ENCODE measurements around the gene PCDH9. TPM values are rescaled to one million over a fixed set of nuclear protein-coding genes. Genes with fewer than 3 reads are reported as not detected.

Gene PCDH9
- total and polyA plus RNA-seq, 2 experiments from 2014 or later, result 0.31 to 0.52 TPM

- Histone ChIP-seq H3K4me1 (ENCODE audit: insufficient read depth) (no peaks in the 10 kb centered on the region; the same call in 1 of the 2 replicates), H3F3A (replicated peaks; ENCODE audit: low read depth) (no peaks in the 10 kb centered on the region), H3K79me2 (replicated peaks; ENCODE audit: insufficient read depth) (no peaks in the 10 kb centered on the region), H4K20me1 (replicated peaks; ENCODE audit: insufficient read depth) (no peaks in the 10 kb centered on the region), H3K27me3 (ENCODE audit: insufficient read depth) (no peaks in the 10 kb centered on the region), H3K4me3 (no peak overlapping the region), H3K27ac (ENCODE audit: low read depth) (no peak overlapping the region), H2AFZ (no peak overlapping the region), H3K4me2 (no peak overlapping the region), H3K9me2 (ENCODE audit: insufficient read depth) (no peaks in the 10 kb centered on the region), H3K36me3 (ENCODE audit: insufficient read depth) (no peaks in the 10 kb centered on the region)
- no peaks in the 10 kb centered on the region for H3K9me3 Mint-ChIP-seq
- H3K27me3 Mint-ChIP-seq (ENCODE audit: insufficient read depth, low read depth, poor library complexity), result no peaks in the 10 kb centered on the region
- H3K27ac Mint-ChIP-seq, result no peak overlapping the region
- ATAC-seq, result no peak
- no peak overlapping the region for H3K4me3 Mint-ChIP-seq
- no peaks in the 10 kb centered on the region for H3K36me3 Mint-ChIP-seq (ENCODE audit: low read depth)
- no peak for TF ChIP-seq ZNF462 (CRISPR knock-in tag; IDR thresholded peaks at IDR 0.05)
- TF ChIP-seq, protein P1, sequence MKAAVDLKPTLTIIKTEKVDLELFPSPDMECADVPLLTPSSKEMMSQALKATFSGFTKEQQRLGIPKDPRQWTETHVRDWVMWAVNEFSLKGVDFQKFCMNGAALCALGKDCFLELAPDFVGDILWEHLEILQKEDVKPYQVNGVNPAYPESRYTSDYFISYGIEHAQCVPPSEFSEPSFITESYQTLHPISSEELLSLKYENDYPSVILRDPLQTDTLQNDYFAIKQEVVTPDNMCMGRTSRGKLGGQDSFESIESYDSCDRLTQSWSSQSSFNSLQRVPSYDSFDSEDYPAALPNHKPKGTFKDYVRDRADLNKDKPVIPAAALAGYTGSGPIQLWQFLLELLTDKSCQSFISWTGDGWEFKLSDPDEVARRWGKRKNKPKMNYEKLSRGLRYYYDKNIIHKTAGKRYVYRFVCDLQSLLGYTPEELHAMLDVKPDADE (IDR thresholded peaks at IDR 0.05), result no peak
- no peak for TF ChIP-seq EZH2 (IDR thresholded peaks at IDR 0.05; ENCODE audit: low read depth, unreplicated experiment)
- TF ChIP-seq EZH2phosphoT487 (IDR thresholded peaks at IDR 0.05; ENCODE audit: unreplicated experiment), result no peak
- TF ChIP-seq NANOG (IDR thresholded peaks at IDR 0.05; ENCODE audit: borderline replicate concordance), result no peak
- no peak for TF ChIP-seq CTCF (conservative IDR thresholded peaks at IDR 0.05; ENCODE audit: low read depth in 2 of 2)
- no peak for TF ChIP-seq POLR2AphosphoS5 (IDR thresholded peaks at IDR 0.05; ENCODE audit: low read depth)
- TF ChIP-seq, protein P2, sequence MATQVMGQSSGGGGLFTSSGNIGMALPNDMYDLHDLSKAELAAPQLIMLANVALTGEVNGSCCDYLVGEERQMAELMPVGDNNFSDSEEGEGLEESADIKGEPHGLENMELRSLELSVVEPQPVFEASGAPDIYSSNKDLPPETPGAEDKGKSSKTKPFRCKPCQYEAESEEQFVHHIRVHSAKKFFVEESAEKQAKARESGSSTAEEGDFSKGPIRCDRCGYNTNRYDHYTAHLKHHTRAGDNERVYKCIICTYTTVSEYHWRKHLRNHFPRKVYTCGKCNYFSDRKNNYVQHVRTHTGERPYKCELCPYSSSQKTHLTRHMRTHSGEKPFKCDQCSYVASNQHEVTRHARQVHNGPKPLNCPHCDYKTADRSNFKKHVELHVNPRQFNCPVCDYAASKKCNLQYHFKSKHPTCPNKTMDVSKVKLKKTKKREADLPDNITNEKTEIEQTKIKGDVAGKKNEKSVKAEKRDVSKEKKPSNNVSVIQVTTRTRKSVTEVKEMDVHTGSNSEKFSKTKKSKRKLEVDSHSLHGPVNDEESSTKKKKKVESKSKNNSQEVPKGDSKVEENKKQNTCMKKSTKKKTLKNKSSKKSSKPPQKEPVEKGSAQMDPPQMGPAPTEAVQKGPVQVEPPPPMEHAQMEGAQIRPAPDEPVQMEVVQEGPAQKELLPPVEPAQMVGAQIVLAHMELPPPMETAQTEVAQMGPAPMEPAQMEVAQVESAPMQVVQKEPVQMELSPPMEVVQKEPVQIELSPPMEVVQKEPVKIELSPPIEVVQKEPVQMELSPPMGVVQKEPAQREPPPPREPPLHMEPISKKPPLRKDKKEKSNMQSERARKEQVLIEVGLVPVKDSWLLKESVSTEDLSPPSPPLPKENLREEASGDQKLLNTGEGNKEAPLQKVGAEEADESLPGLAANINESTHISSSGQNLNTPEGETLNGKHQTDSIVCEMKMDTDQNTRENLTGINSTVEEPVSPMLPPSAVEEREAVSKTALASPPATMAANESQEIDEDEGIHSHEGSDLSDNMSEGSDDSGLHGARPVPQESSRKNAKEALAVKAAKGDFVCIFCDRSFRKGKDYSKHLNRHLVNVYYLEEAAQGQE (IDR thresholded peaks at IDR 0.05; ENCODE audit: unreplicated experiment), result no peak
- TF ChIP-seq CREB1 (CRISPR knock-in tag; IDR thresholded peaks at IDR 0.05; ENCODE audit: low read depth), result no peak
- TF ChIP-seq STAT1 (IDR thresholded peaks at IDR 0.05; ENCODE audit: unreplicated experiment), result no peak
- no peak for TF ChIP-seq ZNF331 (CRISPR knock-in tag; IDR thresholded peaks at IDR 0.05; ENCODE audit: low read depth)
- TF ChIP-seq JUNB (IDR thresholded peaks at IDR 0.05; ENCODE audit: unreplicated experiment), result no peak
- no peak for TF ChIP-seq ZNF114 (CRISPR knock-in tag; IDR thresholded peaks at IDR 0.05)
- H3K4me1 Mint-ChIP-seq, result peaks cover 7% of the 10 kb centered on the region; the same call in 2 of the 3 replicates
- DNase-seq (ENCODE audit: low spot score), result no peak
Measured at GRCh38 chr13:67135356-67135755, 94.8 kb downstream of the PCDH9 start.

All from GM23338 (cell line).